Activated CD8-positive, alpha-beta memory T cell treated with anti-CD3 and anti-CD28 coated beads for 1 hour (primary cell): ENCODE results near the gene EXPH5.
"Not testable (repeated sequence)": the region's sequence is repeated elsewhere in the genome, so short reads cannot be mapped to it uniquely, and the experiment has no call there.

Experiments used
- DNase-seq, 2 donors: peaks; one replicate each; pipeline ENCODE4 v3.0.0-alpha.2; 2020; ENCODE audit warnings: low read depth in 1 of 2; ENCODE audit errors: extremely low read depth in 1 of 2

Gene EXPH5, protein sequence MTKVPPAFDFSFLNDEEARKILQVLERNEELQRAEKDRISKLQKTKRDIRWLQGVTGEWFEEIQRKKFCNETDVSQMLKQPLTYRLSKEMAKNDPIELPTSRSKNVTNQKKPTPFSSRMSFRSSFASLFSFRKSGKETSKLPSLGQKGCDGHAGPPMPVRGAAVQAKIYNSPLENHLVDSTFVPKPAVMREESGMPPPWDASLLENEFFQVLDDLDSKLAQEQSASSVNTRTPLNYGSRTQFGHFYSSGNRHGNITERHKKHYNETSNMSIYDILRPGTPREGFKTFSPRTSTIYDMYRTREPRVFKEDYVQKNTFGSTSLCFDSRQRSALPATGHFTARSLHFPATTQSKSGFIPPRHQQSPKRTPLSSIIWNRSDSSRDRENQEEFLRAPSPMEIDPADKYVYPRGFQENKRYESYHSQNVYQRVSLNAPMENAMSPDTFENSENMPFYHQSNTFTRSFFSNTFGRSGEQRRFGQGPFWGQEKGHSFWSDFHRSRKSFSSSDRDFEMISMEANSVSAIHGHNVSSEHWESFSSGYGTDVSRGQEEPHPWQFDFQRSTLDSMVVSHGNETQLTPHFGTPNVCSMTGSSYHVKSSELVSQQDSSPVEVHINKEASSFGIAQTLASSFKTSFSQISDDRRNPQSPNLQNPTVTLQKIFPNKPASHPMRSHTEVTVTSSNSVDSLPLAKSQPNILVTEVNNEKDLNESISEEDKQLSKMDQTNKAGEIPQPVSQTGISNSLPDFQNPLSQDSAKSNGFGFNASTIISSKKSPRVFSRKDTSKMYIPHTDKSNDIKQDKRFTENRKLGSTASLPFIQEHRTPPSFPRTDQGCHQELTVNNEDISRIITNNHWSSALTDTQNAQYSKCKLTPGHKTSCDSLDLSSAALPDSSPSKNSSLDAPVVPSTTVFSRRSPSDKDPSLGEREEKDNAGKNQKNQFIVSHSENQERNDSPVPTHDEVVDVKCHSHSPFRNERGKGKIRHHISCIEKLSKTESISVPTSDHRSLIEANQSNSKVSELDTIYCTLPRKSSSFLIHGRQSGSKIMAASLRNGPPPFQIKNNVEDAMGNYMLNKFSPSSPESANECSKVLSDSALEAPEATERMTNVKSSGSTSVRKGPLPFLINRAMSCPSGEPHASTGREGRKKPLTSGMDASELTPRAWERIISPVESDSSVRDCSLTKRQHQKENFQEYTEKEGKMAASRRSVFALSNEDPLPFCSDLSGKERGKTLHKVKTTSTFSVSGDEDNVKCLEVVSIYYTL (N-terminal part only)

DNA sequence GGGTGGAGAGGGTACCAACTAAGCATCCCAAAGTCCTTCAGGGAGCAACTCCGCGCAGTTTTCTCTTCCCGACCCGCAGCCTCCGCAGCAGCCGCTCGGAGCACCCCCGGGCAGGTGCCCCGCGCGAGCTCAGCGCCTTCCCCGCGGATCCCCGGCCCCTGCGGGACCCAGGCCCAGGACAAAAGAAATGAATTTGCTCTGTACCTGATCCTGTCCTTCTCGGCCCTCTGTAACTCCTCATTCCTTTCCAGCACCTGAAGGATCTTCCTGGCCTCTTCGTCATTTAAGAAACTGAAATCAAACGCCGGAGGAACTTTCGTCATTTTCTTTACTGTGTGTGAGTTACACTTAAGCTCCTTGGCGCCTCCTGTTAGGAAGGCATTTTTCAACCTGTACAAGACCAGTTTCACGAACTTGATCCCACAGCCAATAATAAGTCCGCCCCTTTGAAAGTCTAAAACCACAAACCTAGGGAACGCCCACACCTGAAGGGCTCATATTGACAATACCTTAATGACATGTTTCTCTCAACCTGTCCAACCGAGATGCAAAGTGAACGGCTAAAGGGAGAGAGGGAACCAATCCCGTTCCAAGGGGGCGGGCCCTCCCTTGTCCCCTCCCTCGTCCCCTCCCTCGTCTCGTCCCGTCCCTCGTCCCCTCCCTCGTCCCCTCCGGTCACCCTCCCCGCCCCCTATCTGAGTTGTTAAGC, at the start of gene EXPH5:
TSS of gene EXPH5 (minus strand) at position 555 of the 709 bp plus-strand sequence. CDS start at position 323, 232 bp downstream.
- DNase-seq, result peak; percentile 65 to 69

DNA sequence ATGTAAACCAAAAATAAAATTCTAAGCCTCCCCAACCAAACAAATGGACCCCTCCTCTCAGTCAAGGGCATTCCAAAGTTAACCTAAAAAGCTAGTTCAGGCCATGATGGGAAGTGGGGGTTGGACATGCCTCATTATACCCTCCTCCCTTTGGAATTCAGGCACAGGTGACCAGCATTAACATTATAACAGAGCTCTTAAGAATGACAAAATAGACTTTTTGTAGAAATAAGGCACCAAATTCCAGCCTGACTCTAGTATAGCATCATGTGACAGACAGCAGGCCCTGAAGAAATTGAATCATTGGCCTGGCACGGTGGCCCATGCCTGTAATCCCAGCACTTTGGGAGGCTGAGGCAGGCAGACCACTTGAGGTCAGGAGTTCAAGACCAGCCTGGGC, 48.2 kb upstream of the EXPH5 start:
- DNase-seq, result not testable (repeated sequence)

DNA sequence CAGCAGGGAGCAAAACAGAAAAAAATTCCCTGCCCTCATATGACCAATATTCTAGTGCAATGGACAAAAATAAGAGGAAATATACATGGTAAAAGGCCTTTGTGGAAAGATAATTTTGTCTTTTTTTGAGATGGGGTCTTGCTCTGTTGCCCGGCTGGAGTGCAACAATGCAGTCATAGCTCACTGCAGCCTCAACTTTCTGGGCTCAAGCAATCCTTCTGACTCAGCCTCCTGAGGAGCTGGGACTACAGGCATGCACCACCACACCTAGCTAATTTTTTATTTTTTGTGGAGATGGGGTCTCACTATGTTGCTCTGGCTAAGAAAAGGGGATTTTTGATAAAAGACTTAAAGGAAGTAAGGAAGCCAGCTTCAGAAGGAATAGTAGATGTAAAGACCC, 45.6 kb upstream of the EXPH5 start:
- no peak for DNase-seq

DNA sequence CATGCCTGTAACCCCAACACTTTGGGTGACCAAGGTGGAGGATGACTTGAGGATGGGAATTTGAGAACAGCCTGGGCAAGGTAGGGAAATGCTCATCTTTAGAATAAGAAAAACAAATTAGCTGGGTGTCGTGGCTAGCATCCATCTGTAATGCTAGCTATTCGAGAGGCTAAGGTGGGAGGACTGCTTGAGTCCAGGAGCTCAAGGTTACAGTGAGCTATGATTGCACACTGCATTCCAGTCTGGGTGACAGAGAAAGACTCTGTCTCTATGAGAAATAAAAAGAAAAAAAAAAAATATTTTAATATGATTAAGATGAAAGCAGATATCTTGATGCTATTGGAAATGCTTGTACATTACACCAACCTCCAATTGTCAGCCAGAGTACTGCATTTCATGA, 42.7 kb upstream of the EXPH5 start:
- no peak for DNase-seq

DNA sequence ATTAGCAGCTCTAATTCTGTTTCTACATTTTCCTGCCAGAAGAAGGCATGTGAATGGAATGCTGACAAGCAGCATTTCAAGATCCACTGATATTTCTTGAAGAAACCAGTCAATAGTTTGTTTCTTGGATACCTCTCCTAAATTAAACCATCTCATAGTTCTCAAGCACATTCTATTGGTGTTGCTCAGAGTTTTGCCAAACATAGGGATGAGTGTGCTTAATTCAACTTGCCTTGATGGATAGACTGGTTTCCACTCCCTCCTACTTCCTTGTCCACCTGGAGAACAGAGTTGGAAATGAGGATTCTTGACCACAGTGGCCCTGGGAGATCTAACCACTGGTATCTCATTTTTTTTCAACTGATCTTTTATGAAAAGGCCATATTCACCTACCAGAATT, 41.5 kb upstream of the EXPH5 start:
- DNase-seq, result no peak

DNA sequence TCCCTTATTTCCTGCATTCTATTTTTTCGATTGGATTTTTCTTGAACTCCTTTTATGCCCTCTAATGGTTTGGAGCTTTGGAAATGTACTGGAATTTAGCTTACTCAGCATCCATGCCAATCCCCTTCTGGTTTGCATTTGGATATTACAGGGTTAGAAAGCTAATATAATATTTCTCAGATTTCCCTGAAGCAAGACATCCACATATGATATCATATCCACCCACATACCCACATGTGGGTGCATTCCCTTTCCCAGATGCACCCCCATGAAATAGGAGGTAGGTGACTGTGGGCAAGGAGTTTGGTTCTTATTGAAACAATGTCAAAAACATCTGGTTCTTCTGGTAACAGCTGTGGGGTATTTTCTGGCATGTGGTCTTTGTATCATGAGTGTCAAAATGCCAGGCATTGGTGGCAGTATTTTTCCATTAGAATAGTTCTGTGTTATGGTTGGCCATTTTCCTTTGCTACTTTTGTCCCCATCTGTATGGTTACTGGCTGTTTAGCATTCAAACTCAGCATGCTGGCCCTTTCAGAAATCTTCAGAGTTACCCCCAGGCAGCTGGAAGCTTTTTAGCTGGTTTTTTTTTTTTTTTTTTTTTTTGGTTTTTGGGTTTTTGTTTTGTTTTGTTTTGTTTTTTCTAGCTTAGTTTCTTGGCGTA, 38.6 kb upstream of the EXPH5 start:
- DNase-seq, result no peak

DNA sequence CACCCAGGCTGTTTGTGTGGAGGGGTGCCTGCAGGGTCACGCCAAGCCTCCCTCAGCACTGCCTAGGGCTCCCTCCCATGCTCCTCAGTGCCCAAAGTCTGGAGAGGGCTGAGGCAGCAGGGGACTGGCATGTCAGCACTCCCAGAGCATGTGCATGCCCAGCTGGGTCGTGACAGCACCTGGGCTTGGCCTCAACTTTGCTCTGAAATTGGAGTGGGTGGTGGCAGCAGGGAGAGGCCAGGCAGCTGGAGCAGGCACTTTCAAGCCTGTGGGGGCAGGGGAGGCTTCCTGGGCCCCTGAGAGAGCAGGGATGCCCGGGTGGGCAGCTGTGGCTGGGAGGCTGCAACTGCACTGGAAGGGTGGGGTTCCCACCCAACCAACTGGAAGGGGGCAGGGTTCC, 35.7 kb upstream of the EXPH5 start:
- DNase-seq, result no peak

DNA sequence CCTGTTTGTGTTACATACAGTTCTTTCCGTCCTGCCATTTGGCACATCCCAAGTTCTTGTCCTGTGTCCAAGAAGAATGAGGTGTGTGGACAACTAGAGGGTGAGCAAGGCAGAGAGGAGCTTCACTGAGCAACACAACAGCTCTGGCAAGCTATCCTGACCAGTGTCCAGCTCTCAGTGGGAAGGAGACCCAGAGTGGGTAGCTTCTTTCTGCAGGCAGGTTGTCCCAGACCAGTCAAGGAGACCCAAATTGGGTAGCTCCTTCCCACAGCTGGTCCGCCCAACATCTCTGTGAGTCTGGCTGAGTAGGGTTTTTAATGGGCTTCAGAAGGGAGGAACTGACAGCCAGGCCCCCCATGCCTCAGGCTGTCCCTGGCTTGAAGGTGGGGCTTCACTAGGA, 35.2 kb upstream of the EXPH5 start:
- DNase-seq, result no peak

DNA sequence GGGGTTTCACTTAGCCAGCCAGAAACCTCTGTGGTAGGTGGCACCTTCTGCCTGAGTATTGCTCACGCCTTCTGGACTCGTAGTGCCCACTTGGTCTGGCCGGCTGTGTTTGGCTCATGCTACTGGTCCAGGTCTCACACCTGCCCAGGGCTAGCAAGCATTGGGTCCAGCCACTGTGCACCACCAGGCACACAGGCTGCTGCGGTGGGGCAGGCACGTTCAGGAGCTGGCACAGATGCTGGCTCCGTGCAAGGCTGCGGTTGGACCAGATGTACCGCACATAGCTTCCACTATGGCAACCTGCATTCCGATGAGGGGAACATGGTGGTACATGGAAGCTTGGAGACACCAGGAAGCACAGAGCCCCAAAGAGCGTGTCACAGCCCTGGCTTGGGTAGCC, 34.8 kb upstream of the EXPH5 start:
- no peak for DNase-seq

DNA sequence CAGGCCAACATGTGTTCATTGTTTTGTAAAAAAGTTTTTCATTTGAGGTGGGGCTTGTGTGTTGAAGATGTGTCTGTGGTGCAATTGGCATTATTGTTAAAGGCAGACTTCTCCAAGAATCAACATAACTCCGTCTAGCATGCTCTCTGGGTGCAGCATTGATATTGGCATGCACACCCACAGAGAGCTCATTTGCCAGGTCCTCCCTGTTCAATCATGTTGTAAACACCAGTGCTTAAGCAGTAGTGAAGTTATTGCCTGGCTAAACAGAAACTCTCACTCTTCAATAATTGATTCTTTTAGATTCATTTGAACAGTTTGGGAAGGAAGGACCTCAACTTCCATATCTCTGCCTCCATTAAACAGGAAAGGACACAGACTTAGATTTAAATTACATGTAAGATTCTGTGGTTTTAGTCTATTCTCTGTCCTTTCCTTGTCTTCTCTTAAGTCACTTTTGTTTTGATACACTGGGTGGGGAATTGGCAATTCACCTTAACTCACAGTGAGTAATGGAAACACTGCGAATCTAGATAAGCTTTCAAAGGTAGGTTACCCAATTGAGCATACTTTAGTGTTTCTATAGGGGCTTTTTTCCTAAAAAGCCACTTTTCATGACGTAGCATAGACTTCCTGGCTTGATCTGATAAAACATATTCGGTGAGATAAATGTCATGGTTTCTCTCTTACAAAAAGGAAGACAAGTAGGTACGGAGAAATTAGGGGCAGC, 30.8 kb upstream of the EXPH5 start:
- DNase-seq, result no peak

DNA sequence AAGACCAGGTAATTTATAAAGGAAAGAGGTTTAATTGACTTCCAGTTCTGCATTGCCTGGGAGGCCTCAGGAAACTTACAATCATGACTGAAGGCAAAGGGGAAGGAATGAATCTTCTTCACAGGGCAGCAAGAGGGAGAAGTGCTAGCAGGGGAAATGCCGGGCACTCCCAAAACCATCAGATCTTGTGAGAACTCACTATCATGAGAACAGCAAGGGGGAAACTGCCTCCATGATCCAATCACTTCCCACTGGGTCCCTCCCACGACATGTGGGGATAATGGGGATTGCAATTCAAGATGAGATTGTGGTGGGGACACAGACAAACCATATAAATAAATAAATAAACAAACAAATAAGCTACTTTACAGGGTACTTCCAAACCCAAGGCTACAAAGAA, 28.8 kb upstream of the EXPH5 start:
- no peak for DNase-seq

DNA sequence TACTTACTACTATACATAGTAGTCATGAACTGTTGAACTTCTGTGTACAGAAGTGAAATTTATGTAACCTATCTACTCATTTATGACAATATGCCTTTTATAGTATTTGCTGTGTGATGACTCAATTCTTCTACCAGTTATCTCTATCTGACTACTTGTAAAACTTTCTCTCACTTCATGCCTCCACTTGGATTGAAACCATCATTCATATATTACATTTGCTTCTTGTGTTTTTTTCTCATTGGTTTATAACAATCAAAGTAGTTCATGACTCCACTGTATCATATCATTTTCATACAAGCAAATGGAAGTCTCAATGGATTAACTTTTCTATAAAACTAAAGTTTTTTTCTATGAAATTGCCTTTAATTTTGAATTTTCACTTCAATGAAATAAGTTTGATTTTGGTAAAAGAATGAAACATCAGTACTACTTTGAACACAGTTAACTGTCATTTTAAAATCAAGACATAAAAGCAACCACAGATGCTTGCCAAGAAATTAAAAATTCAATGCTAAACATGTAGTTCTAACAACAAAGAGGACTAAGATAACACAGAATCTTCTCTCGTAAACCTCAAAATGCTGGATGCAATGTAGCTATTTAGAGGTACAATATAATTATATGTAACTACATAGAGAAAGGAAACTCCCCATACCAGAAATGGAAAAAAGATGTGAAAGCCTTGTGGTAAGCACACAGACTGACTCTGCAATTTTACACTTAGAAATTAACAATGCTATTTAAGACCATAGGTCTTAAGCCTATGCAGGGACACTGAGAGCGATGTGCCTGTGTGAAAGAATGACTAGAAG, 27.6 kb upstream of the EXPH5 start:
- no peak for DNase-seq

DNA sequence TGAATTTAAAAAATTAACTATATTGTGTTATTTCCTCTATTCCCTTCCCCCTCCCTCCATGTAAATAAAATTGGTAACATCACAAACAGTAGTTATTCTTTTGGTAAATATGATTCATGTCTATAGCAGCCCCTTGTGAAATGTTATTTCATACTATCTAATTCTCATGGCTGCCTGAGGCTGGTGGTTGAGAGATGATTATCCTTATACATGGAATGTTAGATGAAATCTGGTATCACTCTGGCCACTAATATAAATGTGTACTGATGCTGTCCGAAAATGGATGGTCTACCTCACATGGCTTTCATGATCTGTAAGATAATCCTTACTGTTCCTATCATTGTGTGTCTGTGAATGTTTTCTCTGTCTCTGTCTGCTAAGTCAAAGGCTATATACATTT, 25.0 kb upstream of the EXPH5 start:
- no peak for DNase-seq

DNA sequence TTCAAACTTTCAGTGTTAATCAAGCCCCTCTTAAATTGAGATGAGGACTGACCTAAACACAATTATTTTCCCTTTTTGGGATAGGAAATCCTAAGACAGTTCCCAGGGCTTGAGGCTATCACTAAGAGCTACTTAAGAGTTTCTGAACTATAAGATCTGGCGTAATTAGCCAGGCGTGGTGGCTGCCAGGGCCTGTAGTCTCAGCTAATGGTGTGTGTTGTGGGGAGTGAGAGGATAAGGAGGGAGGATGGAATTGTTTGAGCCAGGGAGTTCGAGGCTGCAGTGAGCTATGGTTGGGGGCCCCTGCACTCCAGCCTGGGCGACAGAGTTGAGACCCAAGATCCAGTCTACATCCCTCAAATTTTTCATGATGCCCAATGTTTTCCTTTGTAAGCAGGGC, 23.5 kb upstream of the EXPH5 start:
- no peak for DNase-seq

DNA sequence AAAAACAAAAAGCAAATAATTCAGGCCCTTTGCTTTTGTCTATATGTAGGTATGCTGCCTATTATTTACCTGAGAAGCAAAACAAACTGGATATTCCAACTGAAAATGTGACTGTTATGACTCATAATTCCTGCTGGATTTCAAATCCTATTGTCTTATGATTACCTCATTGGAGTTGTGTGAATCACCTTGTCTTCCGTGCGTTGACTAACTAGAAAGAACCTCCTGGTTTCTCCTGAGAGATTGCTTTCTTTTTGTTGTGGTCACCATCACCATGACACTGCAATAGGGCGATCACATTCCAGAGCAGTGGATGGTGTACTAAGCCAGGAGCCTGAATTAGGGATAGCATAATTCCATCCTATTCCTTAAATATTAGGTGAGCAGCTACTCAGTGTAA, 23.0 kb upstream of the EXPH5 start:
- DNase-seq, result no peak

DNA sequence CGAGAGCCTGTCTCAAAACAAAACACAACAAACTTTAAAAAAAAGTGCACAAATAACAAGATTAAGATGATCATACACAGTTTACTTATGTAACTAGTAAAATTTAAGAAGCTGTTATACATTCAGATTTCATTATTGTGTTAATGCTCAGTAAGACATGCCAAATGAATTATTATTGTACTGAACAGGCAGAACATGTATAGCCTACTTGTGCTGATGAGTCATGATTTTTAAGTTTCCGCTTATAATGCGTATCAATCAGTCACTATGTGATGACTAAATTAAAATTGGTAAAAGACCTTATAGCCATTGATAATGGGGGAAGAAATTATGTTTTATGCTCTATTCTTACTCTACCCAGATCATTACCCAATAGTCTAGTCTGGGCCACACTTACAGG, 20.5 kb upstream of the EXPH5 start:
- no peak for DNase-seq

DNA sequence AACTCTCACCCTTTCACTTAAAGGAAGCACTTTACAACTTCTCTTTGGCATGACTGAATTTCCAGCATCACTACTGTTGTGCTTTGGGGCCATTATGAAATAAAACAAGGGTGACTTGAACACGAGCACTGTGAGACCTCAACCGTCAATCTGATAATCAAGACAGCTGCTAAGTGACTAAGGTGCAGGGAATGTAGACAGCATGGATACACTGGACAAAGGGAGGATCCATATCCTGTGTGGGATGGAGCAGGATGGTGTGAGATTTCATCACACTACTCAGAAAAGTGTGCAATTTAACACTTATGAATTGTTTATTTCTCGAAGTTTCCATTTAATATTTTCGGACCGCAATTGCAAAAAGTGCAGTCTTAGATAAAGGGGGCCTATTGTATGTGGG, 16.1 kb upstream of the EXPH5 start:
- DNase-seq, result no peak

DNA sequence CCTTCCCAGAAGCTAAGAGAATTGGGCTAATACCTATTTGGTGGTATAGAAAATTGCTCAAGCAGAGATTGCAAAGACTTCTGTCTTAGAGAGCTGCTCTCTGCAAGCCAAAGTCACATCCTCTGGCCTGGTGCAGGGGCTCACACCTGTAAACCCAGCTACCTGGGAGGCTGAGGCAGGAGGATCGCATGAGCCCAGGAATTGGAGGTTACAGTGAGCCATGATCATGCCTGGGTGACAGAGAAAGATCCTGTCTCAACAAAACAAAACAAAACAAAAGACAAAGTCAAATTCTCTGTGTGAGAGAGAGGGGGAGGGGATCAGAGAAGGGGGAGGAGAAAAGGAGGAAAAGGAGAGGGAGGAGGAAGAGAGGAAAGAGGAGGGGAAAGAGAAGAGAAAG, 15.0 kb upstream of the EXPH5 start:
- DNase-seq, result no peak
